ENCODE results near the gene CREB5. TPM values are rescaled to one million over a fixed set of nuclear protein-coding genes. Genes with fewer than 3 reads are reported as not detected.
A peak's percentile ranks its signal among the peaks of the same experiment; 100 is the strongest.

The CREB5 gene
- total RNA-seq, 4 donors from 2014 or later: 16.8 to 22.4 (median 20.9) TPM

DNA sequence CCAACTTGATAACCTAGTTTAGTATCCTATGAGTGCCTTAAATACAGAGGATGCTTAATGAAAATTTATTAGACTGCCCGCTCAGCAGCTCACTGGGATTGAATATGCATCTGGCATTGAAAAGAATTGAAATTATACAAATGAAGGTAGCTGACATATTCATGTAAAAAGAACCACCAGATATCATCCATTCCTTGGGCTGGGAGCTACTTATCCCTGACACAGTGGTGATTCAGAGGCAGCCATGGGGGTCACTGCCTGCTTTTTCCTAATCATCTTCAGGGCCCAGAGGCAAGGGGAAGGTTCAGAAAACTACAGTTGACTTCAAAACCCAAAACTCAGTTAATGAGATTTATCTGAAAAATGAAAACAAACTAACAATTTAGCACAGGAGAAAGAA, 424.9 kb downstream of the CREB5 start:
- TF ChIP-seq EP300 (IDR thresholded peaks at IDR 0.05) (no peak), POLR2A (IDR thresholded peaks at IDR 0.05) (no peak)
- TF ChIP-seq, protein P1, sequence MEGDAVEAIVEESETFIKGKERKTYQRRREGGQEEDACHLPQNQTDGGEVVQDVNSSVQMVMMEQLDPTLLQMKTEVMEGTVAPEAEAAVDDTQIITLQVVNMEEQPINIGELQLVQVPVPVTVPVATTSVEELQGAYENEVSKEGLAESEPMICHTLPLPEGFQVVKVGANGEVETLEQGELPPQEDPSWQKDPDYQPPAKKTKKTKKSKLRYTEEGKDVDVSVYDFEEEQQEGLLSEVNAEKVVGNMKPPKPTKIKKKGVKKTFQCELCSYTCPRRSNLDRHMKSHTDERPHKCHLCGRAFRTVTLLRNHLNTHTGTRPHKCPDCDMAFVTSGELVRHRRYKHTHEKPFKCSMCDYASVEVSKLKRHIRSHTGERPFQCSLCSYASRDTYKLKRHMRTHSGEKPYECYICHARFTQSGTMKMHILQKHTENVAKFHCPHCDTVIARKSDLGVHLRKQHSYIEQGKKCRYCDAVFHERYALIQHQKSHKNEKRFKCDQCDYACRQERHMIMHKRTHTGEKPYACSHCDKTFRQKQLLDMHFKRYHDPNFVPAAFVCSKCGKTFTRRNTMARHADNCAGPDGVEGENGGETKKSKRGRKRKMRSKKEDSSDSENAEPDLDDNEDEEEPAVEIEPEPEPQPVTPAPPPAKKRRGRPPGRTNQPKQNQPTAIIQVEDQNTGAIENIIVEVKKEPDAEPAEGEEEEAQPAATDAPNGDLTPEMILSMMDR (IDR thresholded peaks at IDR 0.05): no peak
- Histone ChIP-seq H3K27me3 (no peaks in the 10 kb centered on the region), H3K4me3 (no peak overlapping the region), H3K9me3 (no peaks in the 10 kb centered on the region), H3K4me1 (no peaks in the 10 kb centered on the region), H3K27ac (no peak overlapping the region), H3K36me3 (no peaks in the 10 kb centered on the region)
- 89 to 100% methylated on average over 1 of the region's 1 CpG for WGBS, 2 donors
- DNase-seq (ENCODE audit: low spot score in 2 of 2): no peak

GRCh38 chr7:28840592-28840995, 428.3 kb downstream of the CREB5 start:
- DNase-seq (ENCODE audit: low spot score in 2 of 2): no peak
- TF ChIP-seq EP300 (IDR thresholded peaks at IDR 0.05): no peak
- TF ChIP-seq, protein P1 (IDR thresholded peaks at IDR 0.05): peak in 3 of 5 experiments; percentile 20 to 37 (median 26)
- no peaks in the 10 kb centered on the region for H3K9me3 ChIP-seq
- H3K4me3 ChIP-seq: no peak overlapping the region
- WGBS, 2 donors: 60% methylated on average over 3 of the region's 3 CpGs
- no peaks in the 10 kb centered on the region for H3K27me3 ChIP-seq
- no peaks in the 10 kb centered on the region for H3K4me1 ChIP-seq
- H3K36me3 ChIP-seq: no peaks in the 10 kb centered on the region
- no peak overlapping the region for H3K27ac ChIP-seq

DNA sequence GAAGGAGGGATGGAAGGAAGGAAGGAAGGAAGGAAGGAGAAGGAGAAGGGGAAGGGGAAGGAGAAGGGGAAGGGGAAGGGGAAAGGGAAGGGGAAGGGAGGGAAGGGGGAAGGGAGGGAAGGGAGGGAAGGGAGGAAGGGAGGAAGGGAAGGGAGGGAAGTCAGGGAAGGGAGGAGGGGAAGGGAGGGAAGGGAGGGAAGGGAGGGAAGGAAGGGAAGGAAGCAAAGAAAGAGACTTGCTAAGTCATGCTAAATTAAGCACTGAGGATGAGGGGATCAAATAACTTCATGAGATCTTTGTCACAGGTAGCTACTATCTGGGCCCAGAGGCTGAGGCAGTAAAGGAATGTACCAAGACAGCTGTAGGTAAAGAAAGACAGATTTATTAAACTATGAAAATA, 429.4 kb downstream of the CREB5 start:
- peaks cover 0 to 6% (median 0%) of the 10 kb centered on the region in 4 donors for H3K9me3 ChIP-seq
- no peak overlapping the region for H3K27ac ChIP-seq
- no peaks in the 10 kb centered on the region for H3K4me1 ChIP-seq
- no peaks in the 10 kb centered on the region for H3K36me3 ChIP-seq
- H3K4me3 ChIP-seq: no peak overlapping the region
- no peak for DNase-seq (ENCODE audit: low spot score in 2 of 2)
- H3K27me3 ChIP-seq: no peaks in the 10 kb centered on the region
- TF ChIP-seq POLR2A (IDR thresholded peaks at IDR 0.05): no peak
- TF ChIP-seq EP300 (IDR thresholded peaks at IDR 0.05): no peak

DNA sequence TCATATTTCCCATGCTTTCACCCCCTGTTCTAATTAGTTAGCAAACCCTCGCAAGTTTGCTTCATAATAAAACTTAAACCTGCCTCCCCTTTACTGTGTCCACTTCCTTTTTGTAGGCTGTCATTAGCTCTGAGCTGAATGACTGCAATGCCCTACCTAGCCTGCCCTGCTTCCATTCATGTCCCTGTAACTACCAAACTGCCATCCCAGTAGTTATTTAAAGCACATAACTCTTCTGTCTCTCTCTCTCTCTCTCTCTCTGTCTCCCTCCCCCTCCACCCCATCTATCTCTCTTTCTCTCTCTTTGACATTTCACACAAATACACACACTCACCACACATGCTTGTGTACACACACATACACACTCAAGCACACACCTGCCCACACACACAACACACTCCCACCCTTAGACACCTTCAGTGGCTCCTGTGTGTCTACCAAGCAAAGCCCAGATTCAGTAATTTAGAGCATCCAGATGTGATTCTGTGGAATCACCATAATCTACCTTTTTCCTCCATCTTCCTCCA, 430.5 kb downstream of the CREB5 start:
- H3K36me3 ChIP-seq: no peaks in the 10 kb centered on the region
- no peak overlapping the region for H3K27ac ChIP-seq
- TF ChIP-seq POLR2A (IDR thresholded peaks at IDR 0.05) (no peak), EP300 (IDR thresholded peaks at IDR 0.05) (no peak)
- TF ChIP-seq, protein P1 (IDR thresholded peaks at IDR 0.05): no peak
- no peaks in the 10 kb centered on the region for H3K4me1 ChIP-seq
- peaks cover 0 to 6% (median 0%) of the 10 kb centered on the region in 4 donors for H3K9me3 ChIP-seq
- no peaks in the 10 kb centered on the region for H3K27me3 ChIP-seq
- no peak for DNase-seq (ENCODE audit: low spot score in 2 of 2)
- 88 to 94% methylated on average over 1 of the region's 1 CpG for WGBS, 2 donors
- no peak overlapping the region for H3K4me3 ChIP-seq

- TF ChIP-seq, protein P1 (IDR thresholded peaks at IDR 0.05): no peak
- TF ChIP-seq EP300 (IDR thresholded peaks at IDR 0.05) (no peak), POLR2A (IDR thresholded peaks at IDR 0.05) (no peak)
- no peaks in the 10 kb centered on the region for H3K36me3 ChIP-seq
- WGBS, 2 donors: 75 to 80% methylated on average over 1 of the region's 1 CpG
- H3K27me3 ChIP-seq: no peaks in the 10 kb centered on the region
- H3K4me3 ChIP-seq: no peak overlapping the region
- no peaks in the 10 kb centered on the region for H3K4me1 ChIP-seq
- peaks cover 0 to 6% (median 0%) of the 10 kb centered on the region in 4 donors for H3K9me3 ChIP-seq
- no peak overlapping the region for H3K27ac ChIP-seq
- no peak for DNase-seq (ENCODE audit: low spot score in 2 of 2)
Observed at GRCh38 chr7:28845106-28845505, 432.8 kb downstream of the CREB5 start.

GRCh38 chr7:28847176-28847575, 434.9 kb downstream of the CREB5 start:
- Histone ChIP-seq H3K4me3 (no peak overlapping the region), H3K9me3 (peaks cover 0 to 6% (median 0%) of the 10 kb centered on the region in 4 donors), H3K27ac (no peak overlapping the region), H3K4me1 (no peaks in the 10 kb centered on the region), H3K27me3 (no peaks in the 10 kb centered on the region), H3K36me3 (no peaks in the 10 kb centered on the region)
- TF ChIP-seq POLR2A (IDR thresholded peaks at IDR 0.05) (no peak), EP300 (IDR thresholded peaks at IDR 0.05) (no peak)
- TF ChIP-seq, protein P1 (IDR thresholded peaks at IDR 0.05): no peak
- DNase-seq (ENCODE audit: low spot score in 2 of 2): no peak
- 91 to 95% methylated on average over 10 of the region's 10 CpGs for WGBS, 2 donors
